Measurements from ENCODE around the gene CUBN. TPM values are rescaled to one million over a fixed set of nuclear protein-coding genes. Genes with fewer than 3 reads are reported as not detected.

The CUBN gene
- total RNA-seq, 4 donors from 2014 or later: 13.4 to 31.0 (median 19.7) TPM

DNA sequence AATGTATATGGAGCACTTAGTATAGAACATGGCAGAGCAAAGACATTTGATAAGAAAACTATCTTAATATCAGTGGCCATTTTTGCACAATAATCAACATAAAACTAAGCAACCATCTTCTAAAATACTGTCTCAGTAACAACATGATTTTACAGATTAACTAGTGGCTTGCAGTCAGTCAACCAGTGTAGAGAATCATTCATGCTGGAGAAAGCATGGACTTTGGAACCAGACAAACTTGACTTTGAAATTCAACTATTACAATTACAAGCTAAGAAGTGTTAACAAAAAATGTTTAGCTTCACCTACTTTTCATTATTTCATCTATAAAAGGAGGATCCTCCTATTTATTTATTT, 27.7 kb downstream of the CUBN start:
- Histone ChIP-seq H3K4me3 (replicated peaks in 1 of 3) (no peak overlapping the region), H3K9me3 (no peaks in the 10 kb centered on the region), H3K27me3 (no peaks in the 10 kb centered on the region), H3K27ac (peak overlapping the region in 2 of 3 donors; percentile 22 to 41), H3K4me1 (no peaks in the 10 kb centered on the region), H3K36me3 (no peaks in the 10 kb centered on the region)
- TF ChIP-seq POLR2A (IDR thresholded peaks at IDR 0.05): no peak
- TF ChIP-seq, protein P1, sequence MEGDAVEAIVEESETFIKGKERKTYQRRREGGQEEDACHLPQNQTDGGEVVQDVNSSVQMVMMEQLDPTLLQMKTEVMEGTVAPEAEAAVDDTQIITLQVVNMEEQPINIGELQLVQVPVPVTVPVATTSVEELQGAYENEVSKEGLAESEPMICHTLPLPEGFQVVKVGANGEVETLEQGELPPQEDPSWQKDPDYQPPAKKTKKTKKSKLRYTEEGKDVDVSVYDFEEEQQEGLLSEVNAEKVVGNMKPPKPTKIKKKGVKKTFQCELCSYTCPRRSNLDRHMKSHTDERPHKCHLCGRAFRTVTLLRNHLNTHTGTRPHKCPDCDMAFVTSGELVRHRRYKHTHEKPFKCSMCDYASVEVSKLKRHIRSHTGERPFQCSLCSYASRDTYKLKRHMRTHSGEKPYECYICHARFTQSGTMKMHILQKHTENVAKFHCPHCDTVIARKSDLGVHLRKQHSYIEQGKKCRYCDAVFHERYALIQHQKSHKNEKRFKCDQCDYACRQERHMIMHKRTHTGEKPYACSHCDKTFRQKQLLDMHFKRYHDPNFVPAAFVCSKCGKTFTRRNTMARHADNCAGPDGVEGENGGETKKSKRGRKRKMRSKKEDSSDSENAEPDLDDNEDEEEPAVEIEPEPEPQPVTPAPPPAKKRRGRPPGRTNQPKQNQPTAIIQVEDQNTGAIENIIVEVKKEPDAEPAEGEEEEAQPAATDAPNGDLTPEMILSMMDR (IDR thresholded peaks at IDR 0.05): no peak
- DNase-seq: no peak
- intact Hi-C loops (cut with DNase I): no loop called here

DNA sequence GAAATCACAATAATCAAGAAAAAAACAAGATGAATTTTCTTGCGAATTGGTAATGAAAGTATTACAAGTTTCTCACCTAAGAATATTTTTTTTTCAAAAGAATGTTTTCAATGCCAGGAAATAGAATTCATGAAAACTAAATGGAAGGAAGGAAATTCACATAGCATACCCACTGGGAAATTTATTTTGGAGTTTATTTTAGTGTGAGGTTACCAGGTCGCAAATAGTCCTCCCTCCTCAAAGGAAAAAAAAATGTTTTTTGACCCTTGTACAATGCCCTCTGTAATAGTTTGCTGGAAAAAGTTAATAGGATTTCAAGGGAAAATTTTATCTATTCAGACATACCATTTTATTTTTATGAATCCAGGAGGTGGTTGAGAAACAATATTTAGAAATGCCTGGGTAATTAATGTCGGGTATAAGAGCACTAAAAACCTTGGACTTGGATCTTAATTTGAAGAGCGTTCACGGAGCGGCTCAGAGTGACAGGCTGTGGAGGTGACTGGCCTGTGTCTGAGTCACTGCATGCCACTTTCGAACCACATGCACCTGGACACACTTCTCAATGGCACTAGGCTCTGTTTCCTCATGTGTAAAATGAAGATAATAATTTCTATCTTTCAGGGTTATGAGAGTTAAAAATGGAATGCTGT, 28.2 kb downstream of the CUBN start:
- Histone ChIP-seq H3K4me1 (no peaks in the 10 kb centered on the region), H3K9me3 (no peaks in the 10 kb centered on the region), H3K27ac (peak overlapping the region in 2 of 3 donors; percentile 22 to 41), H3K36me3 (no peaks in the 10 kb centered on the region), H3K4me3 (replicated peaks in 1 of 3) (no peak overlapping the region), H3K27me3 (no peaks in the 10 kb centered on the region)
- WGBS, 2 donors: 70 to 79% methylated on average over 7 of the region's 7 CpGs
- no peak for TF ChIP-seq POLR2A (IDR thresholded peaks at IDR 0.05)
- TF ChIP-seq, protein P1 (IDR thresholded peaks at IDR 0.05): no peak
- intact Hi-C loops (cut with DNase I): no loop called here
- DNase-seq: peak in 1 of 2 donors; percentile 30

DNA sequence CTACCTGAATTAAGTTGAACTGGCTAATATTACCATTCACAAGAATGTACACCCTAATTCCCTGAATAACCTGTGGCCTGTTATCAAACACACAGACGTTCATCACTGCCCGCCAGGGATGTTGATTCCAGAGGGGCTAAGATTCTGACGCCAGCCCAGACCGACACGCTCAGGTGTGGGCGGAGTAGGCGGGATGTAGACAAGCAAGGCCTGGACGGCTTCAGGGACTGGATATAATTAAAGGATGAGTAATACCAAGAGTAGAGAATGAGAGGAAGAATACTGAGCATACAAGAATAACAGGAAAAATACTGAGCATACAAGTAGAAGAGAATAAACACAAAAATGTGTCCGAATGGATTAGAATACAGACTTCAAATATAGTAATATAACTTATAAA, 29.0 kb downstream of the CUBN start:
- peak in 1 of 2 donors; percentile 10 for DNase-seq
- Histone ChIP-seq H3K36me3 (no peaks in the 10 kb centered on the region), H3K27me3 (no peaks in the 10 kb centered on the region), H3K4me3 (replicated peaks in 1 of 3) (no peak overlapping the region), H3K9me3 (no peaks in the 10 kb centered on the region), H3K4me1 (no peaks in the 10 kb centered on the region), H3K27ac (peak overlapping the region in 1 of 3 donors; percentile 9)
- 82 to 86% methylated on average over 9 of the region's 9 CpGs for WGBS, 2 donors
- intact Hi-C loops (cut with DNase I): no loop called here
- TF ChIP-seq, protein P1 (IDR thresholded peaks at IDR 0.05): no peak
- TF ChIP-seq POLR2A (IDR thresholded peaks at IDR 0.05): no peak

DNA sequence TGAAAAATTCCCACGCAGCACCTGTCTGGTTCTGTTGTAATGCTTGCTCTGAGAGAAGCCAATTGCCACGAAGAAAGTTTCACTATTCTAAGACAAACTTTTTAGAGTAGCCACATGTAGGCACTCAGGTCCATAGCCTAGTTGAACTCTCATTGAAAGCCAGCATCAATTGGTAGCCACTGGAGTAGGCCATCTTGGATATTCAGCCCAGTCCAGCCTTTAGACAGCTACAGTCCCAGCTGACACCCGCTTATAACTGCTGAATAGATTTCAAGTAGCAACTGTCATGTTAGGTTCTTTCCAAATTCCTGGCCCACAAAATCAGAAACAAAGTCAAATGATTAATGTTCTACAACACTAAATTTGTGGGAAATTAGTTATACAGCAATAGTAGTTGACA, 31.6 kb downstream of the CUBN start:
- intact Hi-C loops (cut with DNase I): no loop called here
- no peak for TF ChIP-seq POLR2A (IDR thresholded peaks at IDR 0.05)
- TF ChIP-seq, protein P1 (IDR thresholded peaks at IDR 0.05): no peak
- no peaks in the 10 kb centered on the region for H3K4me1 ChIP-seq
- WGBS, 2 donors: 91 to 94% methylated on average over 3 of the region's 3 CpGs
- no peaks in the 10 kb centered on the region for H3K27me3 ChIP-seq
- DNase-seq: no peak
- no peak overlapping the region for H3K4me3 ChIP-seq (replicated peaks in 1 of 3)
- no peaks in the 10 kb centered on the region for H3K36me3 ChIP-seq
- no peak overlapping the region for H3K27ac ChIP-seq
- H3K9me3 ChIP-seq: no peaks in the 10 kb centered on the region

DNA sequence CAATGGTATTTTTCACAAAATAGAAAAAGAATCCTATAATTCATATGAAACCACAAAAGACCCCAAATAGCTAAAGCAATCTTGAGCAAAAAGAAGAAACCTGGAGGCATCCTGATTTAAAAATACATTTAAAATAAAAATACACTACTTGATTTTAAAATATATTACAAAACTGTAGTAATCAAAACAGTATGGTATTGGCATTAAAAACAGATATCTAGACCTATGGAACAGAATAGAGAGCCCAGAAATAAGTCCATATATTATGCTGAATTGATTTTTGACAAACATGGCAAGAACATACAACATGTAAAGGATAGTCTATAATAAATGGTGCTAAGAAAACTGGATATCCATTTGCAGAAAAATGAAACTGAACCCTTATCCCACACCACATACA, 34.8 kb downstream of the CUBN start:
- H3K4me3 ChIP-seq (replicated peaks in 1 of 3): no peak overlapping the region
- H3K27ac ChIP-seq: no peak overlapping the region
- no peaks in the 10 kb centered on the region for H3K4me1 ChIP-seq
- intact Hi-C loops (cut with DNase I): no loop called here
- H3K27me3 ChIP-seq: no peaks in the 10 kb centered on the region
- H3K36me3 ChIP-seq: no peaks in the 10 kb centered on the region
- no peaks in the 10 kb centered on the region for H3K9me3 ChIP-seq
- no peak for TF ChIP-seq POLR2A (IDR thresholded peaks at IDR 0.05)
- TF ChIP-seq, protein P1 (IDR thresholded peaks at IDR 0.05): no peak
- DNase-seq: no peak
